ENCODE measurements around the gene TMPRSS6.

DNA sequence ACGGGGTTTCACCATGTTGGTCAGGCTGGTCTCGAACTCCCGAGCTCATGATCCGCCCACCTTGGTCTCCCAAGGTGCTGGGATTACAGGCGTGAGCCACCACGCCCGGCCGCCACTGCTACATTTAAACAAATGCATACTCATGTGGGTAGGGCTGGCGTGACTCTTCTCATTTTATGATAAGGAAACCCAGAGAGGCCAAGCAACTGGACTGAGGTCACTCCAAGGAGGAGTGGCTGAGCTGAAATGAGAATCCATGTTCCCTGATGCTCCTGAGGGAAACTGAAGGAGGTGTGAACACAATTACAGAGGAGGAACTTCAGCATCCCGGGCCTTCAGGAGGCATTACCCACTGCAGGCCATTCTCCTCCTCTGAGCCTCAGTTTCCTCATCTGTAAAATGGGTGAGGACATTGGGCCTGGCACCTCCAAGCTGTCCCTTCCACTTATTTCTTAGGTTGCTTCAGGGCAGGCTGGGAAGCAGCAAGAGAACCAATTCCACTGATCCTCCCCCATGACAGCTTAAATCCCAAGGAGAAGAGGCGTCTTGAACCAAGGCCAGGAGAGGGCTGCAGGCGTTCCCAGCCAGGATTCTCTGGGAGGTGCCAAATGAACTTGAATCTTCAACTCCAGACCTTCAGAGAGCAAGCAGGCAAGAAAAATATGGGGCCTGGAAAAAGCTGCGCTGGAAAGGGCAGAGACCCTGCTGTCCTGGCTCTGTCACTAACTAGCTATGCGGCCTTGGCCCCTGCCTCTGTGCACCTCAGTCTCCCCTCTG, 93.2 kb downstream of the TMPRSS6 start:
- TF ChIP-seq EZH2 (IDR thresholded peaks at IDR 0.05; ENCODE audit: insufficient read depth, poor library complexity, severe bottlenecking) (no peak), EZH2phosphoT487 (IDR thresholded peaks at IDR 0.05; ENCODE audit: insufficient read depth, low read depth) (no peak)
